Osteocyte (in vitro differentiated cells): ENCODE results near the gene FAM131A. TPM values are rescaled to one million over a fixed set of nuclear protein-coding genes. Genes with fewer than 3 reads are reported as not detected.

ENCODE experiments used
- DNase-seq: peaks from one replicate; pipeline ENCODE4 v3.0.0; 2021; ENCODE audit warnings: mixed read lengths; ENCODE audit not compliant: unreplicated experiment; ENCODE audit errors: extremely low spot score
- H3K27ac Mint-ChIP-seq: one replicate; pipeline ENCODE4 v1.8.0; 2021; ENCODE audit warnings: mild to moderate bottlenecking, mixed read lengths; ENCODE audit not compliant: unreplicated experiment
- H3K27me3 Mint-ChIP-seq: one replicate; pipeline ENCODE4 v1.8.0; 2021; ENCODE audit warnings: mixed read lengths; ENCODE audit not compliant: unreplicated experiment
- H3K36me3 Mint-ChIP-seq: one replicate; pipeline ENCODE4 v1.8.0; 2021; ENCODE audit warnings: mixed read lengths; ENCODE audit not compliant: unreplicated experiment
- H3K4me1 Mint-ChIP-seq: one replicate; pipeline ENCODE4 v1.8.0; 2021; ENCODE audit warnings: mixed read lengths; ENCODE audit not compliant: unreplicated experiment
- H3K4me3 Mint-ChIP-seq: one replicate; pipeline ENCODE4 v1.8.0; 2021; ENCODE audit warnings: mild to moderate bottlenecking, moderate library complexity, mixed read lengths; ENCODE audit not compliant: unreplicated experiment
- H3K9me3 Mint-ChIP-seq: one replicate; pipeline ENCODE4 v1.8.0; 2021; ENCODE audit warnings: mixed read lengths; ENCODE audit not compliant: unreplicated experiment
- total RNA-seq: library from RNA; stranded (reverse); gene quantifications from 2 replicates; pipeline ENCODE4 v1.2.1, GENCODE V29; 2021
- TF ChIP-seq, protein P1 (sequence below): fragments of 200-600 bp; sonication (generic); IDR thresholded peaks from 2 replicates; pipeline ENCODE4 v1.5.0; 2021; ENCODE audit warnings: antibody characterized with exemption, mild to moderate bottlenecking, moderate library complexity

FAM131A gene
- total RNA-seq, 1 donor from 2014 or later: 11.3 TPM

DNA sequence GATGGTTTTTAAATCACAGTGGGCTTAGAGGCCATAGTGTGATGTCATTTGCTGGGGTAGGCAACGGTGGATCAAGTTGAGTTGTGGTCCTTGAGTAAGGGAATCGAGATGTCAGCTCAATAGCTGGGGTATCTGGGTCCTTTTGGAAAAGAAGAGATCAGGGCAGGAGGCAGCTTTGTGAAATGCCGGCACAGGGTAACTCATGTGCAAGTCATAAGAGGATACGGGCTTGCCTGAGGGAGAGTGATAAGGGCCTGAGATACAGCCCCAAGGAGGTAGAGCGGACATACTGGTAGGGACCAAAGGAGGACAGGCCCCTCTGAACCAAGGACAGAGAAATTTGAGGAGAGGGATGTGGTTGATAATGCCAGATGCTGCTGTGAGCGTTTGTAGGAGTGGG is 4.2 kb upstream of the FAM131A start:
- DNase-seq: no peak
- TF ChIP-seq, protein P1, sequence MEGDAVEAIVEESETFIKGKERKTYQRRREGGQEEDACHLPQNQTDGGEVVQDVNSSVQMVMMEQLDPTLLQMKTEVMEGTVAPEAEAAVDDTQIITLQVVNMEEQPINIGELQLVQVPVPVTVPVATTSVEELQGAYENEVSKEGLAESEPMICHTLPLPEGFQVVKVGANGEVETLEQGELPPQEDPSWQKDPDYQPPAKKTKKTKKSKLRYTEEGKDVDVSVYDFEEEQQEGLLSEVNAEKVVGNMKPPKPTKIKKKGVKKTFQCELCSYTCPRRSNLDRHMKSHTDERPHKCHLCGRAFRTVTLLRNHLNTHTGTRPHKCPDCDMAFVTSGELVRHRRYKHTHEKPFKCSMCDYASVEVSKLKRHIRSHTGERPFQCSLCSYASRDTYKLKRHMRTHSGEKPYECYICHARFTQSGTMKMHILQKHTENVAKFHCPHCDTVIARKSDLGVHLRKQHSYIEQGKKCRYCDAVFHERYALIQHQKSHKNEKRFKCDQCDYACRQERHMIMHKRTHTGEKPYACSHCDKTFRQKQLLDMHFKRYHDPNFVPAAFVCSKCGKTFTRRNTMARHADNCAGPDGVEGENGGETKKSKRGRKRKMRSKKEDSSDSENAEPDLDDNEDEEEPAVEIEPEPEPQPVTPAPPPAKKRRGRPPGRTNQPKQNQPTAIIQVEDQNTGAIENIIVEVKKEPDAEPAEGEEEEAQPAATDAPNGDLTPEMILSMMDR: no peak
- Mint-ChIP-seq H3K9me3 (no peaks in the 10 kb centered on the region), H3K27me3 (no peaks in the 10 kb centered on the region), H3K36me3 (peaks cover 52% of the 10 kb centered on the region), H3K4me1 (peaks cover 31% of the 10 kb centered on the region), H3K27ac (peak overlapping the region; percentile 56), H3K4me3 (no peak overlapping the region)

GRCh38 chr3:184333700-184334099 is 3.7 kb upstream of the FAM131A start:
- TF ChIP-seq, protein P1: no peak
- H3K36me3 Mint-ChIP-seq: peaks cover 48% of the 10 kb centered on the region
- no peak for DNase-seq

DNA sequence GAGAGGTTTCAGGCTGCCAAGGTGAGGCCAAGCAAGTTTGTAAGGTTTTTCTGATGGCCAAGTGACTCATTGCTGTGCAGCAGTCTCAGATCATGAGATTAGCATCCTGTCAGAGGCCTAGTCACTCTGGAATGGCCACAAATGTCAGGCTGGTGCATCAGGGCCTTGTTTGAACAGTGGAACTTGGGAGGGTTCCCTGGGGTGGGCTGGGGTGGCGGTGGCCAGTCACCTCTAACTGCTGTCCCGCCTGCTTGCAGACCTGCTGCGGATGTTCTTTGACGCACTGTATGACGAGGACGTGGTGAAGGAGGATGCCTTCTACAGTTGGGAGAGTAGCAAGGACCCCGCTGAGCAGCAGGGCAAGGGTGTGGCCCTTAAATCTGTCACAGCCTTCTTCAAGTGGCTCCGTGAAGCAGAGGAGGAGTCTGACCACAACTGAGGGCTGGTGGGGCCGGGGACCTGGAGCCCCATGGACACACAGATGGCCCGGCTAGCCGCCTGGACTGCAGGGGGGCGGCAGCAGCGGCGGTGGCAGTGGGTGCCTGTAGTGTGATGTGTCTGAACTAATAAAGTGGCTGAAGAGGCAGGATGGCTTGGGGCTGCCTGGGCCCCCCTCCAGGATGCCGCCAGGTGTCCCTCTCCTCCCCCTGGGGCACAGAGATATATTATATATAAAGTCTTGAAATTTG is 2.8 kb upstream of the FAM131A start:
- H3K9me3 Mint-ChIP-seq: no peaks in the 10 kb centered on the region
- no peak for DNase-seq
- H3K4me1 Mint-ChIP-seq: peaks cover 34% of the 10 kb centered on the region
- TF ChIP-seq, protein P1: no peak
- H3K36me3 Mint-ChIP-seq: peaks cover 40% of the 10 kb centered on the region
- H3K27me3 Mint-ChIP-seq: no peaks in the 10 kb centered on the region
- peak overlapping the region; percentile 78 for H3K27ac Mint-ChIP-seq
- H3K4me3 Mint-ChIP-seq: peak overlapping the region; percentile 26

More at GRCh38 chr3:184333700-184334099, 3.7 kb upstream of the FAM131A start:
- Mint-ChIP-seq H3K4me3 (peak overlapping the region; percentile 5), H3K9me3 (no peaks in the 10 kb centered on the region), H3K4me1 (peaks cover 31% of the 10 kb centered on the region), H3K27me3 (no peaks in the 10 kb centered on the region), H3K27ac (peak overlapping the region; percentile 78)

DNA sequence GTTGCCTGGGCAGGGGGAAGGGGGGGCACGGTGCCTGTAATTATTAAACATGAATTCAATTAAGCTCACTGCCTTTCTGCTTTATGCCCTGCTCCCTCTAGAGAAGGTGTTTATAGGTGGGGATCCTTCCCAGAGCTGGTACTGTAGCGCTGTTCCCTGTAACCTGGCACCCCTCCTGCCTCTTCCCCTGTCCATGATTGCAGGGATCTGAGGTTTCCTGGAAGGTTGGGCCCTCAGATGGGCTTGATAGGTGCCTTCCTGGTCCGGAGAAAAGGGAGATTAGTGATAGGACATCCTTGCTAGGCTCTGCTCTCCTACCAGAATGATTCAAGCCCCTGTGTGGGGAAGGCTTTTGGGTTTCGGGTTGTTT is 2.1 kb upstream of the FAM131A start:
- Mint-ChIP-seq H3K36me3 (peaks cover 35% of the 10 kb centered on the region), H3K4me3 (peak overlapping the region; percentile 79), H3K27me3 (no peaks in the 10 kb centered on the region), H3K4me1 (peaks cover 34% of the 10 kb centered on the region), H3K9me3 (no peaks in the 10 kb centered on the region), H3K27ac (peak overlapping the region; percentile 91)
- DNase-seq: no peak
- TF ChIP-seq, protein P1: no peak

- Mint-ChIP-seq H3K4me3 (peak overlapping the region; percentile 79), H3K36me3 (peaks cover 34% of the 10 kb centered on the region), H3K27me3 (no peaks in the 10 kb centered on the region), H3K27ac (peak overlapping the region; percentile 91), H3K9me3 (no peaks in the 10 kb centered on the region), H3K4me1 (peaks cover 35% of the 10 kb centered on the region)
- TF ChIP-seq, protein P1: no peak
- peak; percentile 92 for DNase-seq
These were observed 1.5 kb upstream of the FAM131A start for GRCh38 chr3:184335661-184336546.
